Measurements from ENCODE around the gene NPHP4. TPM values are rescaled to one million over a fixed set of nuclear protein-coding genes. Genes with fewer than 3 reads are reported as not detected.
"Not testable (repeated sequence)": the region's sequence is repeated elsewhere in the genome, so short reads cannot be mapped to it uniquely, and the experiment has no call there.

NPHP4 gene
- total RNA-seq, 1 experiment from 2014 or later, result 6.1 TPM

GRCh38 chr1:6026095-6026809 is 34.0 kb upstream of the NPHP4 start:
- DNase-seq (ENCODE audit: low read depth), result no peak
- in situ Hi-C loops (cut with HindIII; ENCODE audit: low pct_unique_long_range_greater_than_20kb, low sequenced_read_pairs), result no loop called here

GRCh38 chr1:6025269-6026094 is 33.3 kb upstream of the NPHP4 start:
- in situ Hi-C loops (cut with HindIII; ENCODE audit: low pct_unique_long_range_greater_than_20kb, low sequenced_read_pairs), result no loop called here
- DNase-seq (ENCODE audit: low read depth), result no peak

GRCh38 chr1:6024376-6024775 is 32.2 kb upstream of the NPHP4 start:
- in situ Hi-C loops (cut with HindIII; ENCODE audit: low pct_unique_long_range_greater_than_20kb, low sequenced_read_pairs), result no loop called here
- no peak for DNase-seq (ENCODE audit: low read depth)

- in situ Hi-C loops (cut with HindIII; ENCODE audit: low pct_unique_long_range_greater_than_20kb, low sequenced_read_pairs), result no loop called here
- DNase-seq (ENCODE audit: low read depth), result no peak
Observed at GRCh38 chr1:6023346-6023745, 31.1 kb upstream of the NPHP4 start.

GRCh38 chr1:6022193-6022592 is 30.0 kb upstream of the NPHP4 start:
- in situ Hi-C loops (cut with HindIII; ENCODE audit: low pct_unique_long_range_greater_than_20kb, low sequenced_read_pairs), result no loop called here
- DNase-seq (ENCODE audit: low read depth), result no peak

- in situ Hi-C loops (cut with HindIII; ENCODE audit: low pct_unique_long_range_greater_than_20kb, low sequenced_read_pairs), result no loop called here
Observed at GRCh38 chr1:6019166-6019845, 27.1 kb upstream of the NPHP4 start.

GRCh38 chr1:6017654-6018053 is 25.4 kb upstream of the NPHP4 start:
- DNase-seq (ENCODE audit: low read depth); in situ Hi-C loops (cut with HindIII; ENCODE audit: low pct_unique_long_range_greater_than_20kb, low sequenced_read_pairs): not testable (repeated sequence)

More at GRCh38 chr1:6019166-6019845, 27.1 kb upstream of the NPHP4 start:
- DNase-seq (ENCODE audit: low read depth), result no peak

GRCh38 chr1:6016191-6016865 is 24.1 kb upstream of the NPHP4 start:
- no peak for DNase-seq (ENCODE audit: low read depth)
- in situ Hi-C loops (cut with HindIII; ENCODE audit: low pct_unique_long_range_greater_than_20kb, low sequenced_read_pairs), result no loop called here

- in situ Hi-C loops (cut with HindIII; ENCODE audit: low pct_unique_long_range_greater_than_20kb, low sequenced_read_pairs), result no loop called here
- no peak for DNase-seq (ENCODE audit: low read depth)
Observed at GRCh38 chr1:6014130-6014999, 22.1 kb upstream of the NPHP4 start.

- in situ Hi-C loops (cut with HindIII; ENCODE audit: low pct_unique_long_range_greater_than_20kb, low sequenced_read_pairs), result no loop called here
- no peak for DNase-seq (ENCODE audit: low read depth)
Observed at GRCh38 chr1:6013491-6013890, 21.3 kb upstream of the NPHP4 start.

- in situ Hi-C loops (cut with HindIII; ENCODE audit: low pct_unique_long_range_greater_than_20kb, low sequenced_read_pairs), result no loop called here
- DNase-seq (ENCODE audit: low read depth), result no peak
Observed at GRCh38 chr1:6012529-6013318, 20.5 kb upstream of the NPHP4 start.

- in situ Hi-C loops (cut with HindIII; ENCODE audit: low pct_unique_long_range_greater_than_20kb, low sequenced_read_pairs), result no loop called here
- DNase-seq (ENCODE audit: low read depth), result no peak
Observed at GRCh38 chr1:6011946-6012258, 19.7 kb upstream of the NPHP4 start.

GRCh38 chr1:6011161-6011945 is 19.1 kb upstream of the NPHP4 start:
- DNase-seq (ENCODE audit: low read depth), result no peak
- in situ Hi-C loops (cut with HindIII; ENCODE audit: low pct_unique_long_range_greater_than_20kb, low sequenced_read_pairs), result no loop called here

- in situ Hi-C loops (cut with HindIII; ENCODE audit: low pct_unique_long_range_greater_than_20kb, low sequenced_read_pairs), result no loop called here
Observed at GRCh38 chr1:6010554-6010953, 18.3 kb upstream of the NPHP4 start.

GRCh38 chr1:6009120-6010040 is 17.2 kb upstream of the NPHP4 start:
- DNase-seq (ENCODE audit: low read depth), result no peak
- in situ Hi-C loops (cut with HindIII; ENCODE audit: low pct_unique_long_range_greater_than_20kb, low sequenced_read_pairs), result no loop called here

More at GRCh38 chr1:6010554-6010953, 18.3 kb upstream of the NPHP4 start:
- no peak for DNase-seq (ENCODE audit: low read depth)
